Keratinocyte (primary cell): ENCODE measurements around the gene NPPC. TPM values are rescaled to one million over a fixed set of nuclear protein-coding genes. Genes with fewer than 3 reads are reported as not detected.

Experiments used
- DNase-seq: peaks from one replicate; pipeline ENCODE4 v3.0.0-alpha.2; 2011; ENCODE audit warnings: low read depth, missing footprints, low spot score
- FAIRE-seq: peaks from 2 replicates; lab custom pipeline; 2011; peaks lifted over from hg19 to GRCh38; lab: Jason Lieb, UNC
- H2AFZ ChIP-seq: 2 replicates; pipeline ENCODE4 v1.6.0; 2012; ENCODE audit warnings: low read length, control low read depth, inconsistent platforms; ENCODE audit not compliant: control insufficient read depth
- H3K27ac ChIP-seq: 2 replicates; pipeline ENCODE4 v1.5.1; 2011; ENCODE audit warnings: low read length; ENCODE audit not compliant: control insufficient read depth, insufficient read depth
- H3K27me3 ChIP-seq: 3 replicates; pipeline ENCODE4 v1.6.0; 2011; ENCODE audit warnings: low read length; ENCODE audit not compliant: control insufficient read depth, insufficient read depth; ENCODE audit errors: extremely low read depth
- H3K36me3 ChIP-seq, 2 experiments: 2 replicates in 1 of 2; 3 replicates in 1 of 2; pipeline ENCODE4 v1.5.1; 2011; ENCODE audit warnings: low read length in 2 of 2, mild to moderate bottlenecking in 1 of 2; ENCODE audit not compliant: control insufficient read depth in 2 of 2, insufficient read depth in 2 of 2; ENCODE audit errors: extremely low read depth in 1 of 2
- H3K4me1 ChIP-seq: 3 replicates; pipeline ENCODE4 v1.5.1; 2011; ENCODE audit warnings: low read length; ENCODE audit not compliant: control insufficient read depth, insufficient read depth; ENCODE audit errors: extremely low read depth
- H3K4me2 ChIP-seq: 3 replicates; pipeline ENCODE4 v1.6.0; 2011; ENCODE audit warnings: low read depth, low read length; ENCODE audit not compliant: control insufficient read depth, insufficient read depth; ENCODE audit errors: extremely low read depth
- H3K4me3 ChIP-seq, 3 experiments: fragments of 200-600 bp in 1 of 3; sonication (generic) in 1 of 3; 2 replicates in 2 of 3; 3 replicates in 1 of 3; pipeline ENCODE4 v1.5.1; 2011 to 2016; ENCODE audit warnings: low read length in 3 of 3, mild to moderate bottlenecking in 3 of 3, control low read depth in 2 of 3, inconsistent platforms in 1 of 3, low read depth in 1 of 3, mixed read lengths in 1 of 3, mixed run types in 1 of 3, moderate library complexity in 1 of 3; ENCODE audit not compliant: control insufficient read depth in 2 of 3, insufficient read depth in 2 of 3; ENCODE audit errors: extremely low read depth in 1 of 3
- H3K79me2 ChIP-seq: 2 replicates; pipeline ENCODE4 v1.6.0; 2012; ENCODE audit warnings: low read length; ENCODE audit not compliant: control insufficient read depth, insufficient read depth
- H3K9ac ChIP-seq: 3 replicates; pipeline ENCODE4 v1.6.0; 2011; ENCODE audit warnings: low read length; ENCODE audit not compliant: control insufficient read depth, insufficient read depth; ENCODE audit errors: extremely low read depth
- H3K9me1 ChIP-seq: 3 replicates; pipeline ENCODE4 v1.6.0; 2011; ENCODE audit warnings: low read length; ENCODE audit not compliant: control insufficient read depth, insufficient read depth; ENCODE audit errors: extremely low read depth
- H3K9me3 ChIP-seq: 2 replicates; pipeline ENCODE4 v1.5.1; 2012; ENCODE audit warnings: low read depth, low read length; ENCODE audit not compliant: control insufficient read depth
- H4K20me1 ChIP-seq: 3 replicates; pipeline ENCODE4 v1.6.0; 2011; ENCODE audit warnings: low read length; ENCODE audit not compliant: control insufficient read depth, insufficient read depth; ENCODE audit errors: extremely low read depth
- EZH2 ChIP-seq: IDR thresholded peaks from one replicate; pipeline ENCODE4 v1.6.1; 2012; ENCODE audit warnings: inconsistent platforms, mild to moderate bottlenecking, low read length, moderate library complexity
- dilution Hi-C: fragments of 300-500 bp; cut with MboI; formaldehyde crosslinking; loops from one replicate; pipeline ENCODE4 v1.7.0; 2020; ENCODE audit warnings: low sequenced_read_pairs; ENCODE audit not compliant: extremely low pct_ligation_motif_present
- polyA plus RNA-seq, 5 experiments: library from polyadenylated mRNA; depleted of rRNA in 3 of 5; stranded (reverse) in 3 of 5; stranded (forward) in 1 of 5; unstranded in 1 of 5; fragments of >200 nt; gene quantifications; 1 replicate in 1 of 5; 2 replicates in 3 of 5; 3 replicates in 1 of 5; pipeline versions ENCODE4 v1.2.1 to v1.2.3, GENCODE V29; 2011 to 2012; ENCODE audit warnings: missing spikeins in 2 of 5, low read depth in 1 of 5, low replicate concordance in 1 of 5
- TF ChIP-seq, protein P1 (sequence below), 3 experiments: IDR thresholded peaks in 1 of 3; conservative IDR thresholded peaks in 1 of 3; optimal IDR thresholded peaks in 1 of 3; 2 replicates in 2 of 3; 3 replicates in 1 of 3; pipeline versions ENCODE3 to v1.5.1; 2011; ENCODE audit warnings: low read length in 3 of 3, mild to moderate bottlenecking in 3 of 3, moderate library complexity in 2 of 3, control low read depth in 1 of 3, inconsistent platforms in 1 of 3; ENCODE audit not compliant: insufficient read depth in 2 of 3; ENCODE audit errors: extremely low read depth in 1 of 3

NPPC gene
- polyA plus RNA-seq, 1 donor (not counting 4 experiments of a cell fraction or from before 2014, with no cell fraction given), result not detected

DNA sequence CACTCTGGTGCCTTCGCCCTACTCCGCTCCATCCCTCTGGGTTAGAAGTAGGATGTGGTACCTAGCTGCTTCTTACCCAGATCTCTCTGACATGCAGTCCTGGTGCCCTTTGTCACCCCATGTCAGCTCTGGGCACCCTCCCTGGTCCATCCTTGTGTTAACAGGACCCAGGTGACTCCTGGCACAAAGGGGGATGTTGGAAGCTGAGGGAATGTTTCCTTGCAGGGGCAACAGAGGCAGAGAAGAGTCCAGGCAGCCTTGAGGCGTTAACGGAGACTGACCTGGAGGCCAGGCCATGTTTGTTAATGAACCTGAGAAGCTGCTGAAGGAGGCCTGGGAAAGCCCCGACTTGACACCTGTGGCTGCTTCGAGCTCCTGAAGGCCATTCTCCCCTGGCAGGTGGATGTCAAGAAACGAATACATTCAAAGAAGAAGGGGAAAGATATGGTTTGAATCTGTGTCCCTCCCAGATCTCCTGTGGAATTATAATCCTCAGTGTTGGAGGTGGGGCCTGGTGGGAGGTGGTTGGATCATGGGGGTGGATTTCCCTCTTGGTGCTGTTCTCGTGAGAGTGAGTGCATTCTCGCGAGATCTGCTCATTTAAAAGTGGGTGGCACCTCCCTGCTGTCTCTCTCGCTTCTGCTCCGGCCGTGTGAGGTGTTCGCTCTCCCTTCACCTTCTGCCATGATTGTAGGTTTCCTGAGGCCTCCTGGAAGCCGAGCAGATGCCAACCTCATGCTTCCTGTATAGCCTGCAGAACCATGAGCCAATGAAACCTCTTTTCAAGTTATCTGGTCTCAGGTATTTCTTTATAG lies 31.4 kb downstream of the NPPC start:
- DNase-seq (no peak), FAIRE-seq (no peak)
- H3K4me3 ChIP-seq, result no peak overlapping the region
- H3K79me2 ChIP-seq, result no peaks in the 10 kb centered on the region
- no peaks in the 10 kb centered on the region for H4K20me1 ChIP-seq
- H2AFZ ChIP-seq, result no peak overlapping the region
- H3K9me1 ChIP-seq, result no peaks in the 10 kb centered on the region
- H3K27me3 ChIP-seq, result no peaks in the 10 kb centered on the region
- H3K4me1 ChIP-seq, result no peaks in the 10 kb centered on the region
- H3K36me3 ChIP-seq, result no peaks in the 10 kb centered on the region
- H3K9me3 ChIP-seq, result no peaks in the 10 kb centered on the region
- TF ChIP-seq, protein P1, sequence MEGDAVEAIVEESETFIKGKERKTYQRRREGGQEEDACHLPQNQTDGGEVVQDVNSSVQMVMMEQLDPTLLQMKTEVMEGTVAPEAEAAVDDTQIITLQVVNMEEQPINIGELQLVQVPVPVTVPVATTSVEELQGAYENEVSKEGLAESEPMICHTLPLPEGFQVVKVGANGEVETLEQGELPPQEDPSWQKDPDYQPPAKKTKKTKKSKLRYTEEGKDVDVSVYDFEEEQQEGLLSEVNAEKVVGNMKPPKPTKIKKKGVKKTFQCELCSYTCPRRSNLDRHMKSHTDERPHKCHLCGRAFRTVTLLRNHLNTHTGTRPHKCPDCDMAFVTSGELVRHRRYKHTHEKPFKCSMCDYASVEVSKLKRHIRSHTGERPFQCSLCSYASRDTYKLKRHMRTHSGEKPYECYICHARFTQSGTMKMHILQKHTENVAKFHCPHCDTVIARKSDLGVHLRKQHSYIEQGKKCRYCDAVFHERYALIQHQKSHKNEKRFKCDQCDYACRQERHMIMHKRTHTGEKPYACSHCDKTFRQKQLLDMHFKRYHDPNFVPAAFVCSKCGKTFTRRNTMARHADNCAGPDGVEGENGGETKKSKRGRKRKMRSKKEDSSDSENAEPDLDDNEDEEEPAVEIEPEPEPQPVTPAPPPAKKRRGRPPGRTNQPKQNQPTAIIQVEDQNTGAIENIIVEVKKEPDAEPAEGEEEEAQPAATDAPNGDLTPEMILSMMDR (optimal IDR thresholded peaks at IDR 0.05 in 1 of 3, IDR thresholded peaks at IDR 0.05 in 1 of 3, conservative IDR thresholded peaks at IDR 0.05 in 1 of 3; ENCODE audit: extremely low read depth in 1 of 3, insufficient read depth in 2 of 3, low read length in 3 of 3), result no peak
- TF ChIP-seq EZH2, result no peak
- no peak overlapping the region for H3K4me2 ChIP-seq
- dilution Hi-C loops, result loop anchor here (25.0 kb wide), 1 partner anchor 543 kb away; no protein-coding TSS in a partner anchor
- no peak overlapping the region for H3K27ac ChIP-seq
- H3K9ac ChIP-seq, result no peak overlapping the region

DNA sequence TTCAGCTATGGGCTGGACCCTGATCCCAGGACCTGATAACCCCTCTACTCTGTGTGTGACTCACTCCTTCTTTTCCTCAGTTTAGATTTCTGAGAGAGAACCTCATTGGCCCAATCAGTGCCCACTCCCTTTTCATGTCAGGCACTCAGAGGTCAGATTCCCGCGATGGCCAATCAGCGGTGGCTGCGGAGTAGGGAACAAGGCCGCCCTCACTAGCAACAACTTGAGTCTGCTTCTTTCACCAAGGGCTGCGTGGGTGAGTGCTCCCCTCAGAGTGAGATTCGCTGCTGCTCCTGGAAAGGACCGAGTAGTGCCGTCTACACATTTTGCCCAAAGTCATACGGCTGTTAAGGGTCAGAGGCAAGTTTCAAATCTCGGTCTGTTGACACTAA lies 34.7 kb downstream of the NPPC start:
- Histone ChIP-seq H3K79me2 (no peaks in the 10 kb centered on the region), H3K9me1 (no peaks in the 10 kb centered on the region), H4K20me1 (no peaks in the 10 kb centered on the region), H3K4me1 (no peaks in the 10 kb centered on the region), H3K4me3 (no peak overlapping the region), H3K36me3 (no peaks in the 10 kb centered on the region), H3K27me3 (no peaks in the 10 kb centered on the region), H3K27ac (no peak overlapping the region), H3K9me3 (no peaks in the 10 kb centered on the region), H3K9ac (no peak overlapping the region), H2AFZ (no peak overlapping the region), H3K4me2 (no peak overlapping the region)
- dilution Hi-C loops, result loop anchor here (25.0 kb wide), 1 partner anchor 546 kb away; no protein-coding TSS in a partner anchor
- no peak for DNase-seq
- FAIRE-seq, result no peak
- TF ChIP-seq, protein P1 (optimal IDR thresholded peaks at IDR 0.05 in 1 of 3, IDR thresholded peaks at IDR 0.05 in 1 of 3, conservative IDR thresholded peaks at IDR 0.05 in 1 of 3; ENCODE audit: extremely low read depth in 1 of 3, insufficient read depth in 2 of 3, low read length in 3 of 3), result no peak
- TF ChIP-seq EZH2, result no peak
